NCI-H748 (cell line): ENCODE measurements around the gene TRAM2.

Experiments used
- DNase-seq: peaks from one replicate; lab custom pipeline; 2025; ENCODE audit not compliant: unreplicated experiment; lab: John Stamatoyannopoulos, UW

TRAM2 gene

GRCh38 chr6:52571099-52571755 lies 5.6 kb downstream of the TRAM2 start:
- peak; percentile 23 for DNase-seq

- DNase-seq, result no peak
Observed at GRCh38 chr6:52570291-52570700, 6.6 kb downstream of the TRAM2 start.

- DNase-seq, result no peak
Observed at GRCh38 chr6:52568320-52568719, 8.5 kb downstream of the TRAM2 start.

- no peak for DNase-seq
Observed at GRCh38 chr6:52566853-52567279, 10.0 kb downstream of the TRAM2 start.

GRCh38 chr6:52566201-52566600 lies 10.7 kb downstream of the TRAM2 start:
- no peak for DNase-seq

- DNase-seq, result no peak
Observed at GRCh38 chr6:52564856-52565255, 12.0 kb downstream of the TRAM2 start.

GRCh38 chr6:52562911-52563310 lies 13.9 kb downstream of the TRAM2 start:
- DNase-seq, result no peak

- no peak for DNase-seq
Observed at GRCh38 chr6:52560462-52560861, 16.4 kb downstream of the TRAM2 start.

GRCh38 chr6:52558266-52559000 lies 18.4 kb downstream of the TRAM2 start:
- DNase-seq, result no peak

- no peak for DNase-seq
Observed at GRCh38 chr6:52557389-52558265, 19.2 kb downstream of the TRAM2 start.

GRCh38 chr6:52555518-52556233 lies 21.2 kb downstream of the TRAM2 start:
- no peak for DNase-seq

- DNase-seq, result no peak
Observed at GRCh38 chr6:52554684-52555280, 22.1 kb downstream of the TRAM2 start.

GRCh38 chr6:52553719-52554118 lies 23.1 kb downstream of the TRAM2 start:
- no peak for DNase-seq

GRCh38 chr6:52553158-52553557 lies 23.7 kb downstream of the TRAM2 start:
- DNase-seq, result no peak

GRCh38 chr6:52552278-52552643 lies 24.6 kb downstream of the TRAM2 start:
- DNase-seq, result peak; percentile 73

- peak; percentile 97 for DNase-seq
Observed at GRCh38 chr6:52551483-52552277, 25.2 kb downstream of the TRAM2 start.

- DNase-seq, result no peak
Observed at GRCh38 chr6:52550870-52551269, 26.0 kb downstream of the TRAM2 start.

- DNase-seq, result peak; percentile 52
Observed at GRCh38 chr6:52550014-52550575, 26.8 kb downstream of the TRAM2 start.

- peak; percentile 14 for DNase-seq
Observed at GRCh38 chr6:52549428-52549827, 27.4 kb downstream of the TRAM2 start.

GRCh38 chr6:52548999-52549398 lies 27.9 kb downstream of the TRAM2 start:
- no peak for DNase-seq
